ENCODE measurements around the gene TENM4.

DNA sequence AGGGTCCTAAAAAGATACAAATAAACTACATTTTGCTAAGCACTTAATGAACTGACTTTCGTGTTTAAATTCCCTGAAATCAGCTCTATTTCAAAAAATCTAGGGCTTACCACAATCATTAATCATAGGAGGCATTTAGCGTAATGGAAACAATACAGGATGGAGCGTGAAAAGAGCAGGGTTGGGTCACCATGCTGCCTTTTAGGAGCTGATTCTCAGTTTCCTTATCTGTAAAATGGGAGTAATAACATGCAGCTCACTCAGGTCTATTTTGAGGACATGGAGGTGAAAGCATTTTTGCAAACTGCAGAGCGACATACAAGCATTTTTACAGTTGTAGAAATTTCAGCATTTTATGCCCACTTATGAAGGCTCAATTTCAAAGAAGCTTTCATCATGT is 407.0 kb downstream of the TENM4 start:
- TF ChIP-seq, protein P1, sequence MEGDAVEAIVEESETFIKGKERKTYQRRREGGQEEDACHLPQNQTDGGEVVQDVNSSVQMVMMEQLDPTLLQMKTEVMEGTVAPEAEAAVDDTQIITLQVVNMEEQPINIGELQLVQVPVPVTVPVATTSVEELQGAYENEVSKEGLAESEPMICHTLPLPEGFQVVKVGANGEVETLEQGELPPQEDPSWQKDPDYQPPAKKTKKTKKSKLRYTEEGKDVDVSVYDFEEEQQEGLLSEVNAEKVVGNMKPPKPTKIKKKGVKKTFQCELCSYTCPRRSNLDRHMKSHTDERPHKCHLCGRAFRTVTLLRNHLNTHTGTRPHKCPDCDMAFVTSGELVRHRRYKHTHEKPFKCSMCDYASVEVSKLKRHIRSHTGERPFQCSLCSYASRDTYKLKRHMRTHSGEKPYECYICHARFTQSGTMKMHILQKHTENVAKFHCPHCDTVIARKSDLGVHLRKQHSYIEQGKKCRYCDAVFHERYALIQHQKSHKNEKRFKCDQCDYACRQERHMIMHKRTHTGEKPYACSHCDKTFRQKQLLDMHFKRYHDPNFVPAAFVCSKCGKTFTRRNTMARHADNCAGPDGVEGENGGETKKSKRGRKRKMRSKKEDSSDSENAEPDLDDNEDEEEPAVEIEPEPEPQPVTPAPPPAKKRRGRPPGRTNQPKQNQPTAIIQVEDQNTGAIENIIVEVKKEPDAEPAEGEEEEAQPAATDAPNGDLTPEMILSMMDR (tag by site-specific recombination; IDR thresholded peaks at IDR 0.05), result no peak
- TF ChIP-seq ZNF292 (tag by site-specific recombination; IDR thresholded peaks at IDR 0.05; ENCODE audit: borderline replicate concordance, low read depth) (no peak), KLF1 (tag by site-specific recombination; IDR thresholded peaks at IDR 0.05) (no peak), ZBTB8A (tag by site-specific recombination; IDR thresholded peaks at IDR 0.05) (no peak), ZNF2 (tag by site-specific recombination; IDR thresholded peaks at IDR 0.05) (no peak), ZNF48 (tag by site-specific recombination; IDR thresholded peaks at IDR 0.05) (no peak)
- TF ChIP-seq, protein P2, sequence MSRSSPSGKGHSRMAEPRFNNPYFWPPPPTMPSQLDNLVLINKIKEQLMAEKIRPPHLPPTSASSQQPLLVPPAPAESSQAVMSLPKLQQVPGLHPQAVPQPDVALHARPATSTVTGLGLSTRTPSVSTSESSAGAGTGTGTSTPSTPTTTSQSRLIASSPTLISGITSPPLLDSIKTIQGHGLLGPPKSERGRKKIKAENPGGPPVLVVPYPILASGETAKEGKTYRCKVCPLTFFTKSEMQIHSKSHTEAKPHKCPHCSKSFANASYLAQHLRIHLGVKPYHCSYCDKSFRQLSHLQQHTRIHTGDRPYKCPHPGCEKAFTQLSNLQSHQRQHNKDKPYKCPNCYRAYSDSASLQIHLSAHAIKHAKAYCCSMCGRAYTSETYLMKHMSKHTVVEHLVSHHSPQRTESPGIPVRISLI (tag by site-specific recombination; IDR thresholded peaks at IDR 0.05), result no peak
